ENCODE results near the gene MCF2L.

The MCF2L gene

GRCh38 chr13:112968380-112968909 lies 569 bp upstream of the MCF2L start:
- in situ Hi-C loops (cut with HindIII; ENCODE audit: low sequenced_read_pairs) = no loop called here

GRCh38 chr13:112969692-112970338 lies 801 bp downstream of the MCF2L start:
- DNase-seq (ENCODE audit: low read depth, low spot score) = no peak
- TF ChIP-seq CTCF (IDR thresholded peaks at IDR 0.05; ENCODE audit: low read depth, low read length) = no peak
- H3K4me3 ChIP-seq (ENCODE audit: low read depth, low read length) = no peak overlapping the region
- in situ Hi-C loops (cut with HindIII; ENCODE audit: low sequenced_read_pairs) = no loop called here

More at GRCh38 chr13:112968380-112968909, 569 bp upstream of the MCF2L start:
- no peak for DNase-seq (ENCODE audit: low read depth, low spot score)
- no peak for TF ChIP-seq CTCF (IDR thresholded peaks at IDR 0.05; ENCODE audit: low read depth, low read length)
- no peak overlapping the region for H3K4me3 ChIP-seq (ENCODE audit: low read depth, low read length)

GRCh38 chr13:112970552-112971287 lies 1.7 kb downstream of the MCF2L start:
- DNase-seq (ENCODE audit: low read depth, low spot score) = no peak
- in situ Hi-C loops (cut with HindIII; ENCODE audit: low sequenced_read_pairs) = no loop called here
- TF ChIP-seq CTCF (IDR thresholded peaks at IDR 0.05; ENCODE audit: low read depth, low read length) = no peak
- no peak overlapping the region for H3K4me3 ChIP-seq (ENCODE audit: low read depth, low read length)

- no peak for TF ChIP-seq CTCF (IDR thresholded peaks at IDR 0.05; ENCODE audit: low read depth, low read length)
- H3K4me3 ChIP-seq (ENCODE audit: low read depth, low read length) = no peak overlapping the region
- in situ Hi-C loops (cut with HindIII; ENCODE audit: low sequenced_read_pairs) = no loop called here
- DNase-seq (ENCODE audit: low read depth, low spot score) = no peak
Observed at GRCh38 chr13:112971288-112971643, 2.3 kb downstream of the MCF2L start.

GRCh38 chr13:112972258-112972657 lies 3.2 kb downstream of the MCF2L start:
- DNase-seq (ENCODE audit: low read depth, low spot score) = no peak
- no peak for TF ChIP-seq CTCF (IDR thresholded peaks at IDR 0.05; ENCODE audit: low read depth, low read length)
- in situ Hi-C loops (cut with HindIII; ENCODE audit: low sequenced_read_pairs) = no loop called here
- no peak overlapping the region for H3K4me3 ChIP-seq (ENCODE audit: low read depth, low read length)

- in situ Hi-C loops (cut with HindIII; ENCODE audit: low sequenced_read_pairs) = no loop called here
- TF ChIP-seq CTCF (IDR thresholded peaks at IDR 0.05; ENCODE audit: low read depth, low read length) = no peak
- no peak for DNase-seq (ENCODE audit: low read depth, low spot score)
- H3K4me3 ChIP-seq (ENCODE audit: low read depth, low read length) = no peak overlapping the region
Observed at GRCh38 chr13:112972867-112973576, 4.0 kb downstream of the MCF2L start.

Data from astrocyte of the spinal cord (primary cell).